ENCODE data around the gene ADD1. TPM values are rescaled to one million over a fixed set of nuclear protein-coding genes. Genes with fewer than 3 reads are reported as not detected.

ADD1 gene, protein sequence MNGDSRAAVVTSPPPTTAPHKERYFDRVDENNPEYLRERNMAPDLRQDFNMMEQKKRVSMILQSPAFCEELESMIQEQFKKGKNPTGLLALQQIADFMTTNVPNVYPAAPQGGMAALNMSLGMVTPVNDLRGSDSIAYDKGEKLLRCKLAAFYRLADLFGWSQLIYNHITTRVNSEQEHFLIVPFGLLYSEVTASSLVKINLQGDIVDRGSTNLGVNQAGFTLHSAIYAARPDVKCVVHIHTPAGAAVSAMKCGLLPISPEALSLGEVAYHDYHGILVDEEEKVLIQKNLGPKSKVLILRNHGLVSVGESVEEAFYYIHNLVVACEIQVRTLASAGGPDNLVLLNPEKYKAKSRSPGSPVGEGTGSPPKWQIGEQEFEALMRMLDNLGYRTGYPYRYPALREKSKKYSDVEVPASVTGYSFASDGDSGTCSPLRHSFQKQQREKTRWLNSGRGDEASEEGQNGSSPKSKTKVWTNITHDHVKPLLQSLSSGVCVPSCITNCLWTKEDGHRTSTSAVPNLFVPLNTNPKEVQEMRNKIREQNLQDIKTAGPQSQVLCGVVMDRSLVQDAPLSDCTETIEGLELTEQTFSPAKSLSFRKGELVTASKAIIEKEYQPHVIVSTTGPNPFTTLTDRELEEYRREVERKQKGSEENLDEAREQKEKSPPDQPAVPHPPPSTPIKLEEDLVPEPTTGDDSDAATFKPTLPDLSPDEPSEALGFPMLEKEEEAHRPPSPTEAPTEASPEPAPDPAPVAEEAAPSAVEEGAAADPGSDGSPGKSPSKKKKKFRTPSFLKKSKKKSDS
- 147 and 180 TPM in 2 replicates for total RNA-seq

DNA sequence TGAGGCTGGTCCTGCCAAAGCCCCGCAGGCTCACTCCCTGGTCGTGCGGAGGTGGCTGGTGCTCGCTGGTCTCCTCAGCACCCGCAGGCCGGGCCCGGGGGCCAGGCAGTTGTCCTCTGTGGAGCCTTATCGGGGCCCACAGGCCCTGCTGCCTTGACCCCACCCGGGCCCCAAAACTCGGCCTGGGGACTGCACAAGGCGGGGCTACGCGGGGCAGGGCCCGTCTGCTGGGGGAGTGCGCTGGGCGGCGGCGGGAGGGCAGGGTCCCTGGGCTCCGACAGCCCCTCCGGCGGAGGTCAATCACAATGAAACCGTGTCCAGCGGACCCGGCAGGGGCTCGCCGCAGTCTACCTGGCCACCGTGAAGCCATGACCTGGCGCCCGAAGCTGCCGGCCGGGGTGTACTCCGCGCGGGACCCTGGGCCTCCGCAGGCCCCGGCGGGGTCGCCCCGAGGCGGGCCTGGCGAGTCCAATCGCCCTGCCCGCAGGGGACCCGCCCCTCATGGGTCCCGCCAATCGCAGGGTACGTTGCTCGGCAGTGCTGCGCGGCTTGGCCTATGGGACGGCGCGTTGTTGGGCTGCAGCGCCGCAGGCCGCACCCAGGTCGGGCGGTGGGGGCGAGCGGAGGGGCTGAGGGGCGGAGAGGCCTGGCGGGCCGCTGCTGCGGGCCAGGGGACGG is at the start of gene ADD1:
ADD1 (plus strand) TSS at position 582 of the 678 bp plus-strand sequence. CDS start 32,072 bp downstream, outside the sequence.
- DNase-seq (ENCODE audit: low read depth in 2 of 2), result peak; percentile 85 to 96

DNA sequence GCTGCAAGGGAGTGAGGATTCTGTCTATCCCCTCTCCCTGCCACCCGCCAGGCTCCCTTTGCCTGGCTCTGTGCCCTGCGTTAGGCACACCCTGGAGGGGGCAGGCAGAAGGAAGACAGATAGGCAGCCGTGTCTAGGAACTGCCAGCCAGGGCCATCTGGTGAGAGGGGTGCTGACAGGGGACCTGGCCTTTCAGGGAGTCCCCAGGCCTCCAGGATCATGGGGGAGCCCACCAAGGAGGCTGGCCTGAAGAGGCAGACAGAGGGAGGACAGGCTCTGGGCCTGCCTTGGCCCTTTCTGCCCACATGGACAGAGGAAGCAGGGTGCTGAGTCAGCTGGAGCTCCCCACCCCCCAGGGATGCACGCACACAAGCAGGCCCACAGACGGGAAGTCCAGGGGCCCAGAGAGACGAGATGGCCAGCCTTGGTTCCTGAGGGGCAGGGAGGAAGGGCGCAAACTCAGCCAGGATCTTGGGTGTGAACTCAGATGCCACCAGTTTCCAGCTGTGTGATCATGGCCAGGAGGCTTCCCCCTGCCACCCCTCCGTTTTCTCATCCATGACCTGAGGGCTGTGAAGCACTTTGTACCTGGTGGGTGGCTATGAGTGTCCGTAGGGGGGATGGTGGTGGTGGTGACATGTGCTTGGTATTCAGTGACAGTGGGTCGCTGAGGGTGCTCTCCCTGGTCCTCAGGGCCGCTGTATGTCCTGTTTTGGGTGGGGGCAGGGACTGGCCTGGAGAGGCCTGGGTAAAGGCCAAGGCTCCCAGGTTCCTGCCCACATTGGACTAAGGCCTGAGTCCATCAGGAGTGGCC is 49.0 kb upstream of the ADD1 start:
- peak in 1 of 2 donors; percentile 69 for DNase-seq (ENCODE audit: low read depth in 2 of 2)

DNA sequence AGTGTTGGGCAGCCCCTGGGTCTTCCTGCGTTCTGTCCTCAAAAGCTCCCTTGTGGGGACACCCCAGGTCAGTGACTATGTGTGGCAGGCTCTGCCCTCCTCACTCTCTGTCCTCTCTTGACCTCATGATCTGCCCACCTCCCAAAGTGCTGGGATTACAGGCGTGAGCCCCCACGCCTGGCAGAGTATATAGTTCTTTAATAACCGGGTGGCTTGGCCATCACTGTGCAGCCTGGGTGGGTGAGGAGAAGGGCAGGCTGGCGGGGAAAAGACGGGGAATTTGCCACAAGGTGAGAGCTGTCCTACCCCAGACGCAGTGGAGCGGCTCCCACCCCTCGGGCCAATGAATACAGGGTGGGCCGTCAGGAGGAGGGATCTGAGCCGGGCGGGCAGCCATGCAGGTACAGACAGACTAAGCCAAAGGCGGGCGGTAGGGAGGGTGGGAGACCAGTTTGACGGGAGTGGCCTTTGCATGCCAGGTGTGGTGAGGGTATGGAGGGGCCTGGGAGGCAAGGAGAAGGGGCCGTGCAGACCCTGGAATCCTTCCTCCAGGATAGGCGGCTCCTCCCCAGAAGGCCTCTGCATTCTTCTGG is 48.2 kb upstream of the ADD1 start:
- DNase-seq (ENCODE audit: low read depth in 2 of 2), result no peak

DNA sequence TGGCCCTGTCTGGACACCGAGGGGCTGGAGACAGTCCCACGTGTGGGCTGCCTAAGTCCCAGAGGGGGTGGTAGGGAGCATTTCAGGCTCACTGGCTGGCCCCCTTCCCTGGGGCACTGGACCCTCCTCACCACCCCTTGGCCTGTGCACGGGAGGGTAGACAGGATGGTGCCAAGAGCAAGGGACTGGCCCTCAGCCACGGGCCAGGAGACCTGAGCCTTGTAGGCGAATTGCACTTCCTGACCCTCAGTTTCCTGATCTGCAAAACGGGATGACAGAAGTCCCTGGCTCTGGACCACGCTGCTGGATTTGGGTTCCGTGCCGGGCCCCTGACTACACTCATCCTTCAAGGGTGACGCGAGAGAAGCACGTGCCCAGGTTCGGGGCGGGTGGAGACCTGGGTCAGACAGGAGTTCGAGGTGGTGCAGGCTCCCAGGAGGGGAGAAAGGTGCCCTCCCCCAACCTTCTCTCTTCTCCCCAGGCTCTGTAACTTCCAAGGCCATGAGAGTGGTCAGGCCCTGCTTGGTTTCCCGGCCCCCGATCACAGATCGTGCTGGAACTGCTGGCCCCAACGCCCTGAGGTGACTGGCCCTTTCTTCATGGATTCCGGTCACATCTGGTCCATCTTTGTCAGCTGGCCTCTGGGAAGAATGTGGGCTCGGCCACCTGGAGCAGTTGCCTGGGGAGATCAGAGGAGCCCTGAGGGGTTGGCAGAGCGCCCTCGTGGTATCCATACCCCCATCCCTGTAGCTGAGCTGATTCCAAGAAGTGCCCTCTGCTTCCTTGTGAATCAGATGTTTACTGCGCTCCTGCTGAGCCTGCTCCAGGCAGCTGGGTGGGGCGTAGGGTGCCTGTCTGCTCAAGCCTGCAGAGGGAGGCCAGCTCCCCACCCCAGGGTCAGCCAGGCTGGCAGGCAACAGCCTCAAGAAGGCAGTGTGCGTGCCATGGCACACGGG is 47.5 kb upstream of the ADD1 start:
- DNase-seq (ENCODE audit: low read depth in 2 of 2), result peak in 1 of 2 donors; percentile 60

DNA sequence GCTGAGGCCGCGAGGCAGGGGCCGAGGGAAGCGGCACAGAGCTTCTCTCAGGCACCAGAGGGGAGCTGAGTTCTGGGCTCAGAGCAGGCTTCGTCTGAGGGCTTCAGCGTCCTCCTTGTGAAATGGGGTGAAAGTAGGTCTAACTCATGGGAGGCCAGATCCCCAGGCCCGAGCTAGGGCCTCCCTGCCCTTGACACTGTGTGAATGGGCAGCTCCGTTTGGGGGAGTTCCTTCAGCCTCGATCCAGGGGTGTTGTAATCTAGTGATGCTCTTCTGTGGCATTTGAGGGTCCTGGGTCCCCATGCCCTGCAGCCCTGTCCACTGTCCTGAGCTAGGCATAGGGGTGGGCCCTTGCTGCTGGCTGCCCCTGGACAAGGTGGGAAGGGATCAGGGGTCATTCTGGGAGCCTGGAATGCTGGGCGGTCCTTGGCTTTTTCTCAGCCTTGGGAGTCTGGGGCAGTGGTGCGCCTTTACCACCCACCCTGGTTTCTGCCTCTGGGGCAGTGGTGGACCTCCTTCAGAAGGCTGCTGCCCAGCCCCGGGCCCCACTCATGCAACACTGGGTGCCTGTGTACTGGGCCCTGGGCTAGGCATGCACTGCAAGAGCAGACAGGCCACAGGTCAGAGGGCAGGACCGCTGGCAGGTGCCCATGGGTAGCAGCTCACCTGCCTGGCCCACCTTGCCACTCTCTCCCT is 46.6 kb upstream of the ADD1 start:
- DNase-seq (ENCODE audit: low read depth in 2 of 2), result no peak

DNA sequence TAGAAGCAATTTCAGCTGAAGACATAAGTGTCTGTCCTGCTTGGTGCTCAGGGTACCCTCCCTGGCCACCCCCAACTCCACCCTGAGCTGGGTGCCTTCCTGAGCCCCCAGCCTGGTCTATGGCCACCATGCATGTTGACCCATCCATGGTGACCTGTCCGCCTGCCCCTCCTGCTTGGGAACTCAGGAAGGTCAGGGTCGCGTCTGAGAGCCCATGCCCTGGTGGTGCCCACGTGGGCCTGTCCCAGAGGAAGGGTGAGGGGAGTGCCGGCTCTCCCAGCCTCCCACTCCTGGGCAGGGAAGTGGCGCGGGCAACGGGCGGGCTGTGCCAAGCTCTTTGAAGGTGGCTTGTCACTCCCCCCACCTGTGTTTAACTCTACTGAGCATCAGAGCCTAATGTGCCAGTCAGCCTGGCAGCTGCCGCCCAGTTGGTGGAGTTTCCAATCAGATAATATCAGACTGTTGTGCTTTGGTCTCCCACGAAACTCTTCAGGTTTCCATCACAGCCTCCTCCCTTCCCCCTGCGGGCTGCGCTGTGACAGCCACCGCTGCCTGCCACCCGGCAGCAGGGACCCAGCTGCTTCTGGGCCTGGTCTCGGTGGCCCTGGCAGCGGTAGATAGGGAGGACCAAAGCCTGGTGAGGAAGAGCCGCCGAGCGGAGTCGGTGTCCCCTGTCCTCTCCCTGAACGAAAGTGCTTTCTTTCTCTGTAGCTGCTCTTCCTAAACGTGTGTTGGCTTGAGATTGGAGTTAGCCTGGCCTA is 45.9 kb upstream of the ADD1 start:
- DNase-seq (ENCODE audit: low read depth in 2 of 2), result no peak

DNA sequence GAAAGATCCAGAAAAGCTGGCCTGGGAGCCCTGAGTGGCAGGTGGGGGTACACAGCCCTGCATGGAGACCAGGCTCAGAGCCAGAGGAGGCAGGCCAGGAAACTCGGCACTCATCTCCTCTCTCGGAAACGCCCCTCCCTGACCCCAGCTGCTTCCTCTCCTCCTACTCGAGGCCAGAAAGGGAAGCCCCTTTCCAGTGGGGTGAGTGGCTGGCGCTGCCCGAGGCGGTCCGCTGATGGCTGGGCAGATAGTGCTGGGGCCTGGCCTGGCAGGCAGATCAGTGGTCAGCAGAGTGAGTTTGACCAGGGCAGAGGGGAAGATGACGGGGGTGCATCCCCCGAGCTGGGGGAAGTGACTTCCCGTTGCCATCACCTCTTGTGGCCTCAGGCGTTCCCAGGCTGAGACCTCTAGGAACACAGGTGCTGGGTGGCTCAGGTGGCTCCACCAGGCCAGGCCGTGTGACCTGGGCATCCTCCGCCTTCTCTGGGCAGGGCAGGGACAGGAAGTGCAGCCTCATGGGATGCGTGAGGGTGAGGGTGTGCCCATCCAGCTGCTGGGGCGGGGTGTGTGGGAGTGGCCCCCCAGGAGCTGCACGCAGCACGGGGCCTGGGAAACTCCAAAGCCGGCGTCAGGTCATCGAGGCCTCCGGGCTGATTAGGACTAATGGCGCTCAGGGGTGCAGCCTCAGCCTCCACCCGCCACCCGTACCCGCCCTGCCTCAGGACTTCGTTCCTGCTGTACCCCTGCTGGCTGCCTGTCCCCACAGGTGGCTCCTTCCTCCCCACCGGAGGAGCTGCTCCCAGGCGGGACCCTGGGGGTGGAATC is 45.0 kb upstream of the ADD1 start:
- peak; percentile 36 to 87 for DNase-seq (ENCODE audit: low read depth in 2 of 2)

DNA sequence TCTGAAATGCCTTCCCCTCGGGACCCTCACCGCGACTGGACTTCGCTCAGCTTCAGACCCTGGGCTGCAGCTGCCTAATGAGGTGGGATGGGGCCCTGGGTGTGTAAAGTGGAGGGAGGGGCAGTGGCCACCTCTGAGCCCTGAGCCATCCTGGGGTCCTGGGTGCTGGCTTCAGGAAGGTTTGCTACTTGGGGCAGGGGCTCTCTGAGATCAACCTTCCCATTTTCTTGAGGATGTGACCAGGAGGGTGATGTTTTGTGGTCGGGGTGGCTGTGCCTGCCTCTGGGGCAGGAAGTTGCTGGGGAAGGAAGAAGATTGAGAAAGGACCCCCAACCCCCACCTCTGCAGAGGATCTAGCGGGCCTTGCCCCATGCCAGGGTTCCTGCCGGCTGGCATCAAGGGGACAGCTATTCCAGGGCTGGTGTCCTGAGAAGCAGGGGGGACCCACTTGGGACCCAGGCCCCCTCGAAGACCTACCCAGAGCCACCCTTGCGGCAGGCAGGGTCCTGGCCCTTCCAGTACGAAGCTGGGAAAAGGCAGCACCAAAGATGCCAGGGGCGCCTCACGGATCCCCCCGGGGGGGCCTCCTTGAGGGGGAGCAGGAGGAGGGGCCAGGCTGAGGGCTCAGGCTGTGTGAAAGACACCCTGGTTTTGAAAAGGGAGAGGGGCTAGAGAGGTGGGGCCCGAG is 44.3 kb upstream of the ADD1 start:
- DNase-seq (ENCODE audit: low read depth in 2 of 2), result no peak

DNA sequence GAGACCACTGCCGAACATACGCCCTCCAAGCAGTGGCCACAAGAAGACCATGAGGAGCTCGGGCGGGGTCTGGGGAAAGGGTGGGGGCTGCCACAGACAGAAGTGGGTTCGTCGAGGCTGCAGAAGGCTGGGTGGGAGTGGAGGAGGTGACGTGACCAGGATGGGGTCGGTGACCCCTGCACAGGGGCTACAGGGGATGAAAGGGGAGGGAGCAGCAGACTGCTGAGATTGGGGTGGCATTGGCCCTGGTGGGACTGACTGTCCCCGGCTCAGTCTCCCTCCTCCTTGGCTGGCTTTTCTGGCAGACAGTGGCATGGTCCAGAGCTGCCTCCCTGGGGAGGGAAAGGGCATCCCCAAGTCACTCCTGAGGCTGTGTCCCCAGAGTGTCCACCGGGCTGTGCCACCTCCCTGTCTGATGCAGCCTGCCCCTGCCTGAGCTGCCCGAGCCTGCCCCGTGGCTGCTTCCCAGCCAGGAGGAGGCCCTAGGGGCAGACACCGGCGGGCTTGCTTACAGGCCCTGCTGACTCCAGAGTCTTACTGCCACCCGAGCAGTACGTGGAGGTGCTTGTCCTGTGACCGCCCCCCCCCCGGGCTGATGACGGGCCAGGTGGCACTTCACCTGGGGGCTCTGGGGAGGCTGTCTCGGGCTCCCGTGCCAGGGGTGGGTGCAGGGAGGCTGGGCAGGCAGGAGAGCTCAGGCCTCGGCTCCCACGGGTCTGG is 43.5 kb upstream of the ADD1 start:
- DNase-seq (ENCODE audit: low read depth in 2 of 2), result no peak

DNA sequence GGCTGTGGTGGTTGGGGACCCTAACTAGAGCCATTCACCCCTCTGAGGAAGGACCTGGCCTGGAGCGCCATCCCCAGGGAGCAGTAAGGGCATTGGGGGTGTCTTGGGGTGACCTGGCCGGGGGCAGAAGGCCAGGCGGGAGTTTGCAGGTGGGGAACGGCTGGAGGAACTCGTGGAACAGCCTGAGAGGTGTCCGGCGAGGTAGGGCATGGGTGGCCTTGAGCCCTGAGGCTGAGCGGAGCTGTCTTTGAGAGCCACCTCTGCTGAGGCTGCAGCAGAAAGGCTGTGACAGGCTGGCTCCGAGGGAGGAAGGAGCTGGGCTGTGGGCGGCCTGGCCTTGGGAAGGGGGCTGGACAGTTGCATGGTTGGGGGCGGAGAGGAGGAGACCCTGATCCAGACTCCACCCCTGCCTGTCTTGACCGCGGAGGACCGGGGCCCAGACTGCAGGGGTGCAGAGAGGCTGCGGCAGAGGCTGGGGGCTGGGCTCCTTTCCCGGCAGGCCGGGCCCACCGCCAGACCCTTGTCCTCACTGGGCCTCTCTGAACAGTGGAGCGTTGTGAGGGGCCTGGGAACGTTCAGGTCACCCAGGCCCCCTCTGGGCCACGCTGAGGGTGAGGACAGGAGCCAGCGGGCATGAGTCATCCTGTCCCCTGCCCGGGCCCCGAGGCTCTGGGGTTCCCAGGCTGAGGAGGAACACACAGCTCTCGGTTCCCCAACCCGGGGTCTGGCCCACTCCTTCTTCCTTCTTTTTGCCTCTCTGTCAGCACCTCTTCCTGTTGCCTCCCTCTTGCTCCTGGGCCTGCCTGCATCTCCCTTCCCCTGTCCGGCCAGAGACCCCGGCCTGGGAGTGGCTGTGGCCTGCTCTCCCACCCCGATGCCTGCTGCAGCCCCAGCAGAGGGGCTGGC is 42.7 kb upstream of the ADD1 start:
- DNase-seq (ENCODE audit: low read depth in 2 of 2), result peak in 1 of 2 donors; percentile 66

DNA sequence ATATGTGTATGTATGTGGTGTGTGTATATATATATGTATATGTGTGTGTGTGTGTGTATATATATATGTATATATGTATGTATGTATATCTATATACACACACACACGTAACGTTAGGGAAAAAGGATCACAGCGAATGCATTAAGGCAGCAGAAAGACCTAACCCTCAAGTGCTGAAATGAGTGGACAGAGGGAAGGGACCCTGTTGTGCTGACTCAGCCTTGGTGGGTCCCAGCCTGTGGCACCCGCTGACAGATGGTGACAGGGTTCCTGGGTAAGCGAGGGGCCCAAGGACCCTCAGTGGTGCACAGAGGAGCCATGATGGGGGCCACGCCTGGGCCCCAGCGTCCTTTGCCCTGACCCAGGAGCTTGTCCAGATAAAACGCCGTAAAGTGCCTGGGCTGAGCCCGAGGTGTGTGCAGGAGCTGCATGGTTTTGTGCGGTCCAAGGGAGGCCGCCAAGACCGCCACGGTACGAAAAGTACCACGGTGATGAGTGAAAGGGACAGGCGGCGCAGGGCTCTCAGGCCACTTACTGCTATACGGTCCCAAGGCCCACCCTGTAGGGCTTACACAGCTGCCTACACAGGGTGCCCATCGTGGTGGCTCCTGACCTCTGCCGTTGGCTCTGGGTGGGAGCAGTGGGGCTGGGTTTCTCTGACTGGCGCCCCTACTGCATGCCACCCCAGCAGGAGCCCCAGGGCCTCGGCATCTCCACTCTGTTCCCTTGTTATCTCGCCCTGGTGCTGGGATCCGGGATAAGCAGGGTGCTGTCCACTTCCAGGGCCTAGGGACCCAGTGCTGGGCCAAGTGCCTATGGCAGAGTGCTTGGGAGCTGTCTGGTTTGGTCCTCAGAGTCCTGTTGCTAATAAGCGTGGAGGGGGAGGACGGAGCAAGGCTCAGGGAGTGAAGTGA is 40.8 kb upstream of the ADD1 start:
- DNase-seq (ENCODE audit: low read depth in 2 of 2), result no peak

DNA sequence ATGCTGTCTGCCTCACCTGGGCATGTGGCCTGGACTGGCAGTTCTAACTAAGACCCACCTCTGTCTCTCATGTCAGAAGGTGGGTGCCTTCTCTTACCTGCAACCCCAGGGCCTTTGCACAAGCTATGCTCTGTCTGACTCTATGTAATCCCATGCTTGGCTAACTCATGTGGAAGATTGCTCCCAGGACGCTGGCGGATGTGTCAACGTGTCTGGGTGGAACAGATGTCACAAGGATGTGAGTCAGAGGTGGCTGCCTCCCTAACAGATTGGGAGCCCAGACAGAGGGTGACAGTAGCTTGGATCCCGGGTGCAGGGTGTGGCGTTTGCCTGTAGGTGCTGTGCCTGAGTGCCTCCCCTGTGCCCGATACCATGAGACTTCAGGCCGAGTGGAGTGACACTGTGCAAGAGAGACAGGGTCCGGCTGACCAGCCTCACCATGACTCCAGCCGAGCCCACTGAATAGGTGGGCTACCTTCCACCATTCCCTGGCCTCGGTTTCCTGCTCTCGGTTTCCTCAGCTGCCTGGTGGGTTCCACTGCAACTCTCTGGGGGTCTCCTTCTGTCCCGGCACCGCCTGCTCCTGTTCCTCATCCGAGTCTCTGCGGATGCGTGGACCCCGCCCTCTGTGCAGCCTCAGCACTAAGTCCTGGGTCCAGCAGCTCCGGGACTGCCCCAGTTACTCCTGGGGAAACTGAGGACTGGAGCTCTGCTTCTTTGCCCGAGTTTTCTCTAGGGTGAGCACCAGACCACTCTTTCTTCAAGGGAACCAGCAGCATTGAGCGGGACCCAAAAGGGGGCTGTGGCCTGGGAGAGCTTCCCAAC is 39.8 kb upstream of the ADD1 start:
- no peak for DNase-seq (ENCODE audit: low read depth in 2 of 2)

DNA sequence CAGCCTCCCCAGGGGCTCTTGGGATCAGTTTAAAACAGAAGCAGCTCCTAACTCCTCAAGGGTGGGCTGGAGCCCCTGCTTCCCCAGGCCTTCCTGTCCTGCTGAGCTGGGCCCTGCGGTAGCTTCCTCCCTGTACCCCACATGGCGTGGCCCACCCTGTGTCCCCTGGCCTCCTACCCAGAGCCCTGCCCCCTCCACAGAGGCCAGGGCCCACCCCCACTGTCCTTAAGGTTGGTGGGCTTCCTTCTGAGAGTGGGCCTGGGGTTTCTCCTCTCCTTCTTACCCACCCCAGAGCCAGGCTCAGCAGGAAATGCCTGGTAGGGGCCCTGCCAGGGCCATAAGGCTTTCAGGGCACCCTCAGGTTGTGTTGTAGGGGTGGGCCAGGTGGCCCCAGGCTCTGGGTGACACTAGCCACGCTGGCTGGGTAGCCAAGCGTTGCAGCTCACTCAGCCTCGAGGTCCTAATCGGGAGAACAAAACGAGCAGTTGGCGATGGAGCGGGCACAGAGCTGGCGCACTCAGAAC is 39.1 kb upstream of the ADD1 start:
- no peak for DNase-seq (ENCODE audit: low read depth in 2 of 2)

Measured in dermis microvascular lymphatic vessel endothelial cell (primary cell).